Liver (tissue), 9 donors: Measurements from ENCODE around the gene KSR1. TPM values are rescaled to one million over a fixed set of nuclear protein-coding genes. Genes with fewer than 3 reads are reported as not detected.

Experiments used
- DNase-seq: peaks from one replicate; pipeline ENCODE4 v3.0.0-alpha.2; 2017; ENCODE audit warnings: low spot score
- H3K27ac ChIP-seq, 2 donors: one replicate each; pipeline ENCODE4 v1.7.0; 2013; ENCODE audit warnings: inconsistent platforms in 2 of 2, low read length in 2 of 2, control low read depth in 1 of 2, low read depth in 1 of 2, mild to moderate bottlenecking in 1 of 2
- H3K27me3 ChIP-seq, 4 donors: one replicate each; pipeline versions ENCODE4 v1.6.1 to v1.7.0; 2013; ENCODE audit warnings: low read length in 3 of 4, inconsistent platforms in 1 of 4, mild to moderate bottlenecking in 1 of 4, moderate library complexity in 1 of 4; ENCODE audit not compliant: control insufficient read depth in 4 of 4, insufficient read depth in 4 of 4
- H3K36me3 ChIP-seq, 4 donors: one replicate each; pipeline versions ENCODE4 v1.6.1 to v1.7.0; 2013; ENCODE audit warnings: low read length in 3 of 4, mild to moderate bottlenecking in 3 of 4, low read depth in 1 of 4, moderate library complexity in 1 of 4; ENCODE audit not compliant: control insufficient read depth in 4 of 4, insufficient read depth in 3 of 4
- H3K4me1 ChIP-seq, 4 donors: one replicate each; pipeline versions ENCODE4 v1.6.1 to v1.7.0; 2013; ENCODE audit warnings: low read length in 3 of 4, mild to moderate bottlenecking in 3 of 4, moderate library complexity in 1 of 4; ENCODE audit not compliant: control insufficient read depth in 4 of 4, insufficient read depth in 4 of 4
- H3K4me3 ChIP-seq, 3 donors: one replicate each; pipeline versions ENCODE4 v1.6.1 to v1.7.0; 2013; ENCODE audit warnings: low read length in 3 of 3, control low read depth in 1 of 3, low read depth in 1 of 3, mild to moderate bottlenecking in 1 of 3
- H3K9ac ChIP-seq, 2 donors: one replicate each; pipeline ENCODE4 v1.7.0; 2013; ENCODE audit warnings: low read length in 2 of 2, mild to moderate bottlenecking in 2 of 2, moderate library complexity in 2 of 2, control low read depth in 1 of 2, low read depth in 1 of 2
- H3K9me3 ChIP-seq, 4 donors: one replicate each; pipeline versions ENCODE4 v1.6.1 to v1.7.0; 2013; ENCODE audit warnings: low read length in 3 of 4; ENCODE audit not compliant: control insufficient read depth in 4 of 4
- FOXA1 ChIP-seq: IDR thresholded peaks from 2 replicates; pipeline ENCODE4 v1.6.1; 2016; ENCODE audit warnings: antibody characterized with exemption
- FOXA2 ChIP-seq: IDR thresholded peaks from 2 replicates; pipeline ENCODE4 v1.6.1; 2016; ENCODE audit warnings: antibody characterized with exemption
- GABPA ChIP-seq, 2 donors: IDR thresholded peaks in 1 of 2; conservative IDR thresholded peaks in 1 of 2; 2 replicates each; pipeline ENCODE4 v1.6.1; 2016; ENCODE audit warnings: antibody characterized with exemption in 2 of 2, mild to moderate bottlenecking in 1 of 2, moderate library complexity in 1 of 2
- HNF4A ChIP-seq, 2 donors: conservative IDR thresholded peaks; 2 replicates each; pipeline ENCODE4 v1.6.1; 2016; ENCODE audit warnings: antibody characterized with exemption in 2 of 2, mild to moderate bottlenecking in 2 of 2
- HNF4G ChIP-seq: IDR thresholded peaks from 2 replicates; pipeline ENCODE4 v1.6.1; 2016; ENCODE audit warnings: antibody characterized with exemption
- JUND ChIP-seq, 2 donors: IDR thresholded peaks; 2 replicates each; pipeline ENCODE4 v1.6.1; 2016; ENCODE audit warnings: antibody characterized with exemption in 2 of 2
- NR2F2 ChIP-seq: IDR thresholded peaks from 2 replicates; pipeline ENCODE4 v1.6.1; 2016; ENCODE audit warnings: antibody characterized with exemption
- RAD21 ChIP-seq, 2 donors: IDR thresholded peaks; 2 replicates each; pipeline ENCODE4 v1.6.1; 2016; ENCODE audit warnings: antibody characterized with exemption in 2 of 2, mild to moderate bottlenecking in 2 of 2
- RXRA ChIP-seq, 2 donors: IDR thresholded peaks; 2 replicates each; pipeline ENCODE4 v1.6.1; 2017 to 2018; ENCODE audit warnings: antibody characterized with exemption in 2 of 2, mild to moderate bottlenecking in 1 of 2
- SP1 ChIP-seq: IDR thresholded peaks from 2 replicates; pipeline ENCODE4 v1.6.1; 2018; ENCODE audit warnings: antibody characterized with exemption, mild to moderate bottlenecking
- TAF1 ChIP-seq: conservative IDR thresholded peaks from 2 replicates; pipeline ENCODE4 v1.6.1; 2016; ENCODE audit warnings: antibody characterized with exemption, mild to moderate bottlenecking
- YY1 ChIP-seq: IDR thresholded peaks from 2 replicates; pipeline ENCODE4 v1.6.1; 2016; ENCODE audit warnings: antibody characterized with exemption, mild to moderate bottlenecking
- WGBS: extraction: QIAGEN DNeasy Blood & Tissue Kit; methylation state at CpG from one replicate; pipeline ENCODE4 v1.1.7; 2013; 5-methylcytosine and 5-hydroxymethylcytosine counted together
- polyA plus RNA-seq, 2 donors: library from polyadenylated mRNA; stranded (reverse) in 1 of 2; unstranded in 1 of 2; fragments of 200-250 nt in 1 of 2; fragments of >200 nt in 1 of 2; fragmentation: Nextera tagmentation in 1 of 2; extraction: Ambion mirVana in 1 of 2; gene quantifications; one replicate each; pipeline versions ENCODE4 v1.2.1 to v1.2.3, GENCODE V29; 2013 to 2015
- total RNA-seq, 2 donors: library from RNA; depleted of rRNA; stranded (reverse); fragments of >200 nt; gene quantifications; one replicate each; pipeline ENCODE4 v1.2.3, GENCODE V29; 2014
- TF ChIP-seq, protein P1 (sequence below): IDR thresholded peaks from 2 replicates; pipeline ENCODE4 v1.6.1; 2016; ENCODE audit warnings: antibody characterized with exemption, mild to moderate bottlenecking
- TF ChIP-seq, protein P2 (sequence below): IDR thresholded peaks from 2 replicates; pipeline ENCODE4 v1.6.1; 2016; ENCODE audit warnings: antibody characterized with exemption
- donor health status: healthy.
- donor health status: healthy.
- donor health status: healthy.
- donor health status: healthy.
- donor health status: healthy.

KSR1 gene
- total and polyA plus RNA-seq, 4 donors, result 1.2 to 9.0 (median 4.1) TPM

DNA sequence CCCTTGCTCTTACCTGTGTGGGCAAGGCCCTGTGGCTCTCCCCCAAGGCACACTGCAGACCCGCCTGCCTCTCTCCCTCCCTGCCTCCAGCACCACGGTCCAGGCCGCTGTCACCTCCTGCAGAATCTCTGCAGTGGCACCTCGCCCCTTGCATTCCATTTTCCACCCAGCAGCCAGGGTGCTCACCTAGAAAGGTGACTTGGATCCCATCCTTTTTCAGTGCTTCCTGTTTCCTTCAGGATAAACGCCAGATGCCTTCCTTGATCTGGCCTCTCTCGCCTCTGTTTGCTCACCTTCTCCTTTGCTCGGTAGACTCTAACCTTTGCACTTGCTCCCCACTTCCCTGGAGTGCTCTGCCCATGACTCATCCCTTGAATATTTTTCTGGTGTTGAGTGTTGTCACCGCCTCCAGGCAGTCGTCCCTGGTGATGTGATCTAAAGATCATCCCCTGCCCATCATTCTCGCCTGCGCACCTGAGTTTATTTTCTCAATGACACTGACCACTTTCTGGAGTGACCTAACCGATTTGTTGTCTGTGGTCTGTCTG is 95.5 kb downstream of the KSR1 start (continued):
- TF ChIP-seq, protein P1, sequence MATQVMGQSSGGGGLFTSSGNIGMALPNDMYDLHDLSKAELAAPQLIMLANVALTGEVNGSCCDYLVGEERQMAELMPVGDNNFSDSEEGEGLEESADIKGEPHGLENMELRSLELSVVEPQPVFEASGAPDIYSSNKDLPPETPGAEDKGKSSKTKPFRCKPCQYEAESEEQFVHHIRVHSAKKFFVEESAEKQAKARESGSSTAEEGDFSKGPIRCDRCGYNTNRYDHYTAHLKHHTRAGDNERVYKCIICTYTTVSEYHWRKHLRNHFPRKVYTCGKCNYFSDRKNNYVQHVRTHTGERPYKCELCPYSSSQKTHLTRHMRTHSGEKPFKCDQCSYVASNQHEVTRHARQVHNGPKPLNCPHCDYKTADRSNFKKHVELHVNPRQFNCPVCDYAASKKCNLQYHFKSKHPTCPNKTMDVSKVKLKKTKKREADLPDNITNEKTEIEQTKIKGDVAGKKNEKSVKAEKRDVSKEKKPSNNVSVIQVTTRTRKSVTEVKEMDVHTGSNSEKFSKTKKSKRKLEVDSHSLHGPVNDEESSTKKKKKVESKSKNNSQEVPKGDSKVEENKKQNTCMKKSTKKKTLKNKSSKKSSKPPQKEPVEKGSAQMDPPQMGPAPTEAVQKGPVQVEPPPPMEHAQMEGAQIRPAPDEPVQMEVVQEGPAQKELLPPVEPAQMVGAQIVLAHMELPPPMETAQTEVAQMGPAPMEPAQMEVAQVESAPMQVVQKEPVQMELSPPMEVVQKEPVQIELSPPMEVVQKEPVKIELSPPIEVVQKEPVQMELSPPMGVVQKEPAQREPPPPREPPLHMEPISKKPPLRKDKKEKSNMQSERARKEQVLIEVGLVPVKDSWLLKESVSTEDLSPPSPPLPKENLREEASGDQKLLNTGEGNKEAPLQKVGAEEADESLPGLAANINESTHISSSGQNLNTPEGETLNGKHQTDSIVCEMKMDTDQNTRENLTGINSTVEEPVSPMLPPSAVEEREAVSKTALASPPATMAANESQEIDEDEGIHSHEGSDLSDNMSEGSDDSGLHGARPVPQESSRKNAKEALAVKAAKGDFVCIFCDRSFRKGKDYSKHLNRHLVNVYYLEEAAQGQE, result no peak
- TF ChIP-seq FOXA2, result no peak
- TF ChIP-seq NR2F2, result no peak
- no peak for TF ChIP-seq SP1
- TF ChIP-seq GABPA (IDR thresholded peaks at IDR 0.05 in 1 of 2, conservative IDR thresholded peaks at IDR 0.05 in 1 of 2), result no peak
- TF ChIP-seq, protein P2, sequence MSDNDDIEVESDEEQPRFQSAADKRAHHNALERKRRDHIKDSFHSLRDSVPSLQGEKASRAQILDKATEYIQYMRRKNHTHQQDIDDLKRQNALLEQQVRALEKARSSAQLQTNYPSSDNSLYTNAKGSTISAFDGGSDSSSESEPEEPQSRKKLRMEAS, result no peak
- TF ChIP-seq HNF4G, result no peak
- TF ChIP-seq HNF4A (conservative IDR thresholded peaks at IDR 0.05), result no peak
- TF ChIP-seq TAF1, result no peak
- no peak for TF ChIP-seq RAD21 (IDR thresholded peaks at IDR 0.05)

DNA sequence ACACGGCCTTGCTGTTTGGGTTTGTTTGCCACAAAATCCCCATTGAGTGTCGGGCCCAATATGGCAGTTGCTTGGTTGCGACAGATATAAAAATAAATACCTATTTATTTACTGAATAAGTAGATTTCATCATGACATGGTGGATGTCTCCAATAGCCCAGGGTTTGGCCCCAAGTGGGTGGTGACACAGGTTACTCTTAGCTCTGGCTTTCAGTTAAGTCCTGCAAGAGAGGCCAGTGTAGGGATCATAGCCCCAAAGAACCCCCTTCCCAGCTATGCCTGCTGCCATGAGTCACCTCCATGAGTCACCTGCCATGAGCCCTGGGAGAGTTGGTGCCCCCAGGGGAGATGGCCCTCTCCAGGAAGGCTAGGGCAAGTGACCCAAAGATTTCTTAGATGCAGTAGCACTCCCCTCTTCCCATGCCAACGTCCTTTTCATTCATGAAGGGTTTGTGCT is 96.1 kb downstream of the KSR1 start:
- Histone ChIP-seq H3K27me3 (no peaks in the 10 kb centered on the region), H3K27ac (no peak overlapping the region), H3K9me3 (no peaks in the 10 kb centered on the region), H3K4me3 (no peak overlapping the region), H3K36me3 (peaks cover 0 to 2% (median under 1%) of the 10 kb centered on the region in 4 donors), H3K9ac (no peak overlapping the region), H3K4me1 (no peaks in the 10 kb centered on the region)
- no peak for DNase-seq
- 93% methylated on average over 4 of the region's 4 CpGs for WGBS
- TF ChIP-seq, protein P1, result no peak
- no peak for TF ChIP-seq RAD21 (IDR thresholded peaks at IDR 0.05)
- no peak for TF ChIP-seq SP1
- TF ChIP-seq JUND (IDR thresholded peaks at IDR 0.05), result no peak
- no peak for TF ChIP-seq HNF4G
- no peak for TF ChIP-seq FOXA1
- TF ChIP-seq RXRA (IDR thresholded peaks at IDR 0.05), result no peak
- no peak for TF ChIP-seq YY1
